Hippocampal formation (tissue), 2 donors: ENCODE data around the gene PIK3R5.

Experiments
- DNase-seq, 2 donors: peaks; one replicate each; lab custom pipeline; 2025; lab: John Stamatoyannopoulos, UW

PIK3R5 gene

GRCh38 chr17:8924595-8924994 lies 40.9 kb downstream of the PIK3R5 start:
- DNase-seq = no peak

GRCh38 chr17:8923762-8924161 lies 41.7 kb downstream of the PIK3R5 start:
- DNase-seq = no peak

- no peak for DNase-seq
Observed at GRCh38 chr17:8922928-8923327, 42.6 kb downstream of the PIK3R5 start.

- peak in 1 of 2 donors; percentile 24 for DNase-seq
Observed at GRCh38 chr17:8922451-8922850, 43.1 kb downstream of the PIK3R5 start.

GRCh38 chr17:8921147-8921546 lies 44.4 kb downstream of the PIK3R5 start:
- no peak for DNase-seq

- DNase-seq = no peak
Observed at GRCh38 chr17:8918807-8919465, 46.6 kb downstream of the PIK3R5 start.

GRCh38 chr17:8916466-8916865 lies 49.0 kb downstream of the PIK3R5 start:
- DNase-seq = no peak

- DNase-seq = no peak
Observed at GRCh38 chr17:8914554-8914953, 51.0 kb downstream of the PIK3R5 start.

GRCh38 chr17:8913879-8914278 lies 51.6 kb downstream of the PIK3R5 start:
- DNase-seq = no peak

GRCh38 chr17:8913091-8913490 lies 52.4 kb downstream of the PIK3R5 start:
- no peak for DNase-seq

GRCh38 chr17:8912084-8912981 lies 53.2 kb downstream of the PIK3R5 start:
- DNase-seq = no peak

- DNase-seq = no peak
Observed at GRCh38 chr17:8910969-8911604, 54.4 kb downstream of the PIK3R5 start.

- no peak for DNase-seq
Observed at GRCh38 chr17:8909586-8910270, 55.8 kb downstream of the PIK3R5 start.

GRCh38 chr17:8905331-8905730 lies 60.2 kb downstream of the PIK3R5 start:
- DNase-seq = no peak

GRCh38 chr17:8904686-8905085 lies 60.8 kb downstream of the PIK3R5 start:
- DNase-seq = no peak

- no peak for DNase-seq
Observed at GRCh38 chr17:8904201-8904600, 61.3 kb downstream of the PIK3R5 start.

- no peak for DNase-seq
Observed at GRCh38 chr17:8900626-8901585, 64.6 kb downstream of the PIK3R5 start.

GRCh38 chr17:8900207-8900606 lies 65.3 kb downstream of the PIK3R5 start:
- no peak for DNase-seq

- DNase-seq = no peak
Observed at GRCh38 chr17:8898636-8899035, 66.9 kb downstream of the PIK3R5 start.

GRCh38 chr17:8898126-8898525 lies 67.4 kb downstream of the PIK3R5 start:
- no peak for DNase-seq
